GM18508 (cell line): ENCODE results near the gene AFAP1.

Source experiments
- ATAC-seq: cut with Tn5 transposase; IDR thresholded peaks from one replicate; pipeline ENCODE4 v1.9.1; 2021; ENCODE audit warnings: moderate number of reproducible peaks; ENCODE audit not compliant: insufficient read depth, unreplicated experiment

AFAP1 gene

GRCh38 chr4:7808752-7809151, 130.9 kb downstream of the AFAP1 start:
- no peak for ATAC-seq

GRCh38 chr4:7808181-7808580, 131.5 kb downstream of the AFAP1 start:
- no peak for ATAC-seq

DNA sequence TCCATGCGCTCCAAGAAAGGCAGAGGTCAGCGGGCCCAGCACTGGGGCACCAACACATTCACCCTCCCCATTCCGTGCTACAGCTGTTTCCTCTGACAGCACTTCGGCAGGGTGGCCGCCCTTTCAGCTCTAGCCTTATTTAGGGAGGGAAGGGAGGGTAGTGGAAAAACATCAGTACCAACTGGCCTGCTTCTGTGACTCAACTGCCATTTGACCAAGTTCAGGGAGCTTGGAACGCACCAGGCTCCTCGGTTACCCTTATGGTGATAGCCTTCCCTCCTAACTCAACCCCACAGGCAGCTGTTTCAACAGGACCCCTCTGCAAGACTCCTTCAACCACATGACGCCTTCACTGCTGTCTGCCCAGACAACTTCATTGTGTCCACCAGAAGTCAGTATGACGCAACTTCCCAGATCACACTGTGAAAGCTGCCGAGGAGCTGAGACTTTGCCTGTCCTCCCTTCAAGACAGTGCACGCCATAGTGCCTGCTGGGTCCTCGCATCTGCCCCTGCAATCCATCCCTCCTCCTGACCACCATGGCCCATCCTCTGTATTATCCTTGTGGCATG, 132.2 kb downstream of the AFAP1 start:
- ATAC-seq = no peak

DNA sequence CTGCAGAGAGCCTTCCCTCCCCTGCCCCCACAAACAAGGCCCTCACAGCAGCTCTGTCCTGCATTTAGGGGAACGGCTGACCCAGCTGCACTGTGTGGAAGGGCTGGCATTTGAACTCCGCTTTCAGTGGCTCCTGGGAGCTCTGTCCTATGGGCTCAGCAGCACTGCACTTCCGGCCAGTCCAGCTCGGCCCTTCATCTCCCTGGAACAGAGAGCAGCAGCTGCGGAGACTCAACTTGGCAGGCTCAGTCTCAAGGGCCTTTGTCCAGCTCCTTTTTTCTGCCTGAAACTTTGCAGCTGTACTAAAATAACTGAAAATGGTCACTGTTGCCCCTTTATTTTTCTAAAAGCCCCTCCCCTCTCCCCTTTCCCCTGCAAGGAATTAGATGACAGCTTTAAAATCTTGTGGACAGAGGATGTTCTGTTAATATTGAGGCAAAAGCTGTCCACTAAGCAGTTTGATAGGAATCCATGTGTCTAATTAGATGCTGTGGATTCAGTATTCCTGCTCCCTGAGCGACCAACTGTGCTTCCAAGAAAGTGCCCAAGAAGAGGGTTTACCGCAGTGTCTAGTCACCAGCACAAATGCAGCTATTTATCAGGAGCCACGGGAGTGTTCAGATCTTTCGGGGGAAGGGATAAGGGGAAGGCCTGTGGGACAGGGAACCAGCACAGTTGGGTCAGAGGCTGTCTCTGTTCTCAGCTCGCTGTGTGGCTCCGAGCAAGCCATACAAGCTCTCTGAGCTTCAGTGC, 133.1 kb downstream of the AFAP1 start:
- no peak for ATAC-seq

GRCh38 chr4:7805533-7806337, 133.9 kb downstream of the AFAP1 start:
- ATAC-seq = no peak

DNA sequence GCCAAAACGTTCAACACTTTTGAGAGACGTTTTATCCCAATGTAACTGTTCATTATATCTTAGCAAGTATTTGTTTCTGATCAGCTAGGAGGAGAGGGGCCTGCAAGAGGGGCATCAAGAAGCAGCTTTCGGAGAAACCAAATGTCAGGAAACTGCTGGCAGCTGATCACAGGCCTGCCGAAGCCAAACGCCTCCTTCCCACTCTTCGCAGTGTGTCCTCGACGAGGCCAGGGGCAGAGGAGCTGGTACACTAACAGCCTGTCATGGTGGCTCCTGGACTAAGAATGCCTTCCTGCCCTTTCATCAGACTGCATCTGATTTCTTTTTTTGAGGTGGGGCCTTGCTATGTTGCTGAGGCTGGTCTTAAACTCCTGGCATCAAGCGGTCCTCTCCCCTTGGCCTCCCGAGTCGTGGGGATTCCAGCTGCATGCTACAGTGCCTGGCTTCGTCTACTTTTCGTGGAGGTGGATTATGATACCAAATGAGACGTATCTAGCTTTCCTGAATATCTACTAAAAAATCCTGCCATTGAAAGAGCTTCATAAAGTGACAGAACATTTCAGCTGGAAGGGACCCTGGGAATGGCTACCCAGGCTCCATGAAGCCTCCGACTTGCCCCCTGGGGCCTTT, 134.8 kb downstream of the AFAP1 start:
- ATAC-seq = no peak

GRCh38 chr4:7803992-7804755, 135.5 kb downstream of the AFAP1 start:
- ATAC-seq = peak; percentile 50

- no peak for ATAC-seq
Measured at GRCh38 chr4:7803371-7803770, 136.3 kb downstream of the AFAP1 start.

GRCh38 chr4:7802093-7802726, 137.5 kb downstream of the AFAP1 start:
- ATAC-seq = peak; percentile 88

- ATAC-seq = no peak
Measured at GRCh38 chr4:7801641-7802040, 138.0 kb downstream of the AFAP1 start.

DNA sequence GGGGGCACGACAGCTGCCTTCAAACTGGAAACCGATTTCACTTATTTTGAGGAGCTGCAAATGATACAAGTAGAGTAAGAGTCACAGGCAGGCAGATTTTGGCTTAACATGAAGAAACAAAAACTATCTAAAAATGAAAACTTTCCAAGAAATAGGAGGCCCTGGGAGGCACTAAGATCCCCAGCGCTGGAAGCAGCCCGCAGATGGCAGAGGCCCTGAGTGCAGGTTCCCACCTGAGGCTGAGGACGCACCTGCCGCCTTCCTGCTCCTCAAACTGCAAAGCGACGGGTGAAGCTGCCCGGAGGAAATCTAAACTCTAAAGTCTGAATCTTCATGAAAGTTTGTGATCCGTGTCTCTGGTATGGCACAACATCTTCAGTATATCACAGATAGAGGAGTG, 138.7 kb downstream of the AFAP1 start:
- ATAC-seq = no peak

DNA sequence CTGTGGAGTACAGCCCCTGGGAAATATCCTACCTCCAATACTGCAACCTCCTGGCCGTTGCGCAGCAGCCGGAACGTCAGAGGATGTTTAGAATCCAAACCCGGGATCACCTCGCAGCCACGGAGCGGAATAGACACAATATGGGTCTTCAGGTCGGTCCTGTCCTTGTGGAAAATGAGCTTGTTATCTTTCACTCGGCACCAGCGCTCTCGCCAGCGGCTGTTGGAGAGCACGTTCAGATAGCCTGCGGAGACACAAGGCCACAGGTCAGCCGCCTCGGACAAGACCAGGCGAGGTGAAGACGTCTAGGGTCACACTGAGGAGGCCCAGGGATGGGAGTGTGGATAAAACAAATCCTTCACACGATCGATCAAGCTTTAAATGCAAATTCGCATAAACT, 139.3 kb downstream of the AFAP1 start:
- no peak for ATAC-seq

GRCh38 chr4:7799736-7800135, 139.9 kb downstream of the AFAP1 start:
- ATAC-seq = no peak

DNA sequence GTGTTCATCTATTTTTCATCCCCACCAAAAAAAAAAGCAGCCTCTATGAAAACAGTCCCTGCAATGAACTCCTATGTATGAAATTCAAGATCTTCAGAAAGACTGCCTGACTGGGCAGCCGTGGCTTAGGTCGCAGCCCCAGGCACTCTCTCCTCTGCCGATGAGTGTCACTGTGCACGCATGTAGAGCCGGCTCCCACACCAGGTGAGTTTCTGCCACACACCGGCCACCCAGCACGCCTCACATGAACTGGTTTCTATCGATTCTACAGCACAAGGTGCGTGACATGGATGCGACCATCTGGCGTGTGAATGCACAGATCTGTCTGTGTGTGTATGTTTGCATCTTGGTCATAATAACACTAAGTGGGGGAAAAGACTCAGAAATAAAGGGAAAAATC, 140.4 kb downstream of the AFAP1 start:
- no peak for ATAC-seq

DNA sequence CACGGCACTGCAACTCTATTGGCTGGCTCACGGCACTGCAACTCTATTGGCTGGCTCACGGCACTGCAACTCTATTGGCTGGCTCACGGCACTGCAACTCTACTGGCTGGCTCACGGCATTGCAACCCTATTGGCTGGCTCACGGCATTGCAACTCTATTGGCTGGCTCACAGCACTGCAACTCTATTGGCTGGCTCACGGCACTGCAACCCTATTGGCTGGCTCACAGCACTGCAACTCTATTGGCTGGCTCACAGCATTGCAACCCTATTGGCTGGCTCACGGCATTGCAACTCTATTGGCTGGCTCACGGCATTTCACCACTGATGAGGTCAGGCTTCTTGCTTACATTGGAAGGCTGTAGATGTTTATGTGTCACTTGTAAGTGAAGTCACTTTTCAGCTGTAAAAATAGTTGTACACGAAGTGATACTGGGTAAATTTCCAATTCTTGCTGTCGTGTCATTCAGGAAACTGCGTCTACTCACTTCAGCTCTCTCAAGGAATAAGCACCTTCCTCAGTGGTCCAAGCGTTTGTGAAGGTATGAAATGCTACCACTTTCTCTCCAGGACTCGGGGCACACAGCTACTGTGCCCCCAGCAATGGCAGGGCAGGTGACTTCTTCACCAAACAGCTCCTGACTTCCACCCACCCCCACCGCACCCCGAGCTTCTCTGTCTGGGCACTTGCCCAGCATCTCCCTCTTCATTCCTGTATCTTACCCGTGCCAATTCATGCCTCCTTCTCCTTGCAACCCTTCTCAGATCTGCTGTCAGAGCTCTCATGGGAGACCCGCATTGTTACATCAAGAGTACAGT, 141.3 kb downstream of the AFAP1 start:
- no peak for ATAC-seq

DNA sequence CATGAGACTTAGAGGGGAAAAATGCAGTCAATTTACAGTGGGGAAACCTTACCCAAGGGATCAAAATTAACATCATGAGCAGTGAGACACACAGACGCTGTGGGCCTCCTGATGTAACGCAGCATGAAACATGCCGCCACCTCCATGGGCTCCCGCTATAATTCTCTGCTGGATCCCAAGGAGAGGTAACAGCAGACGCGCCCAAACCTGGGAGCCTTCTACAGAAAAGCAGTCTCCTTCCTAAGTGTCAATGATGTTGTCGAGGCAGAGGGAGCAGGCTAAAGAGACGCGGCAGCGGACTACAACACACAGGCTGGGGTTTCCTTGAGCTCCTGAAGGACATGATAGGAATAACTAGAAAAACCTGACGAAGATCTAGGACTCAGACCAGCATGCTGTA, 142.3 kb downstream of the AFAP1 start:
- no peak for ATAC-seq

- no peak for ATAC-seq
Measured at GRCh38 chr4:7795983-7796382, 143.7 kb downstream of the AFAP1 start.

- ATAC-seq = no peak
Measured at GRCh38 chr4:7793186-7793585, 146.5 kb downstream of the AFAP1 start.

DNA sequence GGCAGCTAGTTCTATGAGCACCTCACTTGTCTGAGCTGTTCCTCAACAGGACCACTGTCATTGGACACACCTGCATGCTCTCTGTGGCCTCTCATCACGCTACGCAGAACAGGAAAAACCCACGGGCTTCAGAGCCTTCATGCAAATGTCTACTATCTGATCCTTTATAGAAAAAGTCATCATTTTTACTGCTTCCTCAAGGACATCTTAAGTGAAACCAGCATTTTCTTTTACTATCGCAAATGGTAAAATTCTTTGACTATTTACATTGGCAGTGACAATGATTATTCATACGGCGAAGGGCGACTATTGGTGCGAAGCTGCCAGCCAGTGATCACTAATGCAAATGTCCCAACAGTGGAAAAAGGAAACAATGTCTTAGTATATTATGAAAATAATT, 147.0 kb downstream of the AFAP1 start:
- ATAC-seq = no peak
